ENCODE data around the gene DDI2. TPM values are rescaled to one million over a fixed set of nuclear protein-coding genes. Genes with fewer than 3 reads are reported as not detected.

The DDI2 gene
- 10 to 100 TPM; 31.6 to 33.3 TPM for total RNA-seq

- Mint-ChIP-seq H3K4me3 (peak within 1 kb of the TSS; percentile 93), H3K36me3 (peaks cover 4% of the 10 kb centered on the region), H3K9me3 (no peaks in the 10 kb centered on the region), H3K27me3 (no peaks in the 10 kb centered on the region), H3K4me1 (peaks cover 25% of the 10 kb centered on the region), H3K27ac (peak within 1 kb of the TSS; percentile 90)
- POLR2A ChIA-PET, result interaction anchor here (0.6 to 3.4 kb wide), 7 partner anchors 14 to 216 kb away, joined by 3 to 29 read pairs (median 5); partner anchors contain the start of gene DNAJC16
- ATAC-seq (ENCODE audit: low read depth) (peak; percentile 91), DNase-seq (peak; percentile 97)
These were observed at the start of gene DDI2 for GRCh38 chr1:15617173-15618076. DDI2 (plus strand) TSS chr1:15617458; CDS start chr1:15617671, 213 bp downstream.

- Mint-ChIP-seq H3K9me3 (no peaks in the 10 kb centered on the region), H3K27me3 (no peaks in the 10 kb centered on the region), H3K4me3 (no peak overlapping the region), H3K27ac (no peak overlapping the region), H3K4me1 (no peaks in the 10 kb centered on the region), H3K36me3 (peaks cover 21% of the 10 kb centered on the region)
- ATAC-seq (ENCODE audit: low read depth), result no peak
- DNase-seq, result no peak
- POLR2A ChIA-PET, result interaction anchor here (0.7 kb wide), 1 partner anchor 266 kb away, joined by 3 read pairs; no protein-coding TSS in a partner anchor
These were observed 48.7 kb upstream of the DDI2 start for GRCh38 chr1:15568387-15569073.

- POLR2A ChIA-PET, result no interaction called here
- peaks cover 19% of the 10 kb centered on the region for H3K36me3 Mint-ChIP-seq
- no peaks in the 10 kb centered on the region for H3K27me3 Mint-ChIP-seq
- H3K27ac Mint-ChIP-seq, result no peak overlapping the region
- no peaks in the 10 kb centered on the region for H3K4me1 Mint-ChIP-seq
- DNase-seq (no peak), ATAC-seq (ENCODE audit: low read depth) (no peak)
- no peaks in the 10 kb centered on the region for H3K9me3 Mint-ChIP-seq
- no peak overlapping the region for H3K4me3 Mint-ChIP-seq
These were observed 46.4 kb upstream of the DDI2 start for GRCh38 chr1:15570861-15571260.

- Mint-ChIP-seq H3K9me3 (no peaks in the 10 kb centered on the region), H3K27ac (peak overlapping the region; percentile 6), H3K4me1 (no peaks in the 10 kb centered on the region), H3K36me3 (peaks cover 17% of the 10 kb centered on the region), H3K27me3 (no peaks in the 10 kb centered on the region), H3K4me3 (no peak overlapping the region)
- POLR2A ChIA-PET, result interaction anchor here (0.7 kb wide), 2 partner anchors 32 to 261 kb away, joined by 4 to 5 read pairs; no protein-coding TSS in a partner anchor
- DNase-seq (no peak), ATAC-seq (ENCODE audit: low read depth) (no peak)
These were observed 46.0 kb upstream of the DDI2 start for GRCh38 chr1:15571266-15571665.

DNA sequence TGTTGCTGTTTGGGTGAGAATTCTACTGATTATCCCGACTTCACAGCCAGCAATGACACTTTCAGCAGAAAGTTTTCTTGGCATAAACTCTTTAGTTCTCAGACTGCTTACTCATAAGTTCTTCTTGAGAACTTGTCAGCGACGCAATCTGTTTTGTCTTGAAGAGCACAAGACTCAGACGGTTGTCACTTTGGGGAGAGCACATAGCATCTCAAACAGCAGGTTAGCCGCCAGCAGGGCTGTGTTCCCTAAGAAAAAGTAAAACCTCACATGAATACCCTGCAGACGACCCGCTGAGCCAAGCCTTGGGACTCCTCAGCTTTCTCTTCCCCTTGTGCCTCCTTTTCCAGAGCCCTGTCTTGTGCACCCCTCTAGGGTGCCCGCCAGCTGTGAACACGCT lies 43.8 kb upstream of the DDI2 start:
- POLR2A ChIA-PET, result interaction anchor here (0.7 kb wide), 1 partner anchor 9 kb away, joined by 3 read pairs; no protein-coding TSS in a partner anchor
- H3K9me3 Mint-ChIP-seq, result no peaks in the 10 kb centered on the region
- DNase-seq, result no peak
- H3K4me1 Mint-ChIP-seq, result peaks cover 12% of the 10 kb centered on the region
- H3K36me3 Mint-ChIP-seq, result peaks cover 15% of the 10 kb centered on the region
- H3K27ac Mint-ChIP-seq, result no peak overlapping the region
- ATAC-seq (ENCODE audit: low read depth), result no peak
- no peaks in the 10 kb centered on the region for H3K27me3 Mint-ChIP-seq
- H3K4me3 Mint-ChIP-seq, result no peak overlapping the region

DNA sequence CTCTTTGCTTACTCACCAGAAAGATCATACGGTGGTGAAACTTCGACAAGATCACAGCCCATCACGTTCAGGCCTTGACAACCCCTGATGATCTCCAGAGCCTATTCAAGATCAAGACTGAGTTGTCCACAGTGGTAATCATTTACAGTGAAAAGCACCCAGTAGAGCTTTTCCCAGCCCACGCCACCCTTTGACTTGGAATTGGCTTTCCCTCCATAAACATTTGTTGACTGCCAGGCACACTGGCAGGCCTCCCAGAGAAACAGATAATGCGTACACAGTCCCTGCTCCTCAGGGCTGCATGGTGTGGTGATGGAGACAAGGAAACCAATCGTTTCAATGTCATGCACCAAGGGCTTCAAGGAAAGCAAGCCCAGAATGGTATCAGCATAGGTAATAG lies 42.5 kb upstream of the DDI2 start:
- Mint-ChIP-seq H3K4me3 (no peak overlapping the region), H3K9me3 (no peaks in the 10 kb centered on the region), H3K4me1 (peaks cover 25% of the 10 kb centered on the region), H3K27me3 (no peaks in the 10 kb centered on the region), H3K27ac (no peak overlapping the region), H3K36me3 (peaks cover 14% of the 10 kb centered on the region)
- POLR2A ChIA-PET, result interaction anchor here (1.3 kb wide), 1 partner anchor 10 kb away, joined by 3 read pairs; no protein-coding TSS in a partner anchor
- DNase-seq (no peak), ATAC-seq (ENCODE audit: low read depth) (no peak)

- no peaks in the 10 kb centered on the region for H3K9me3 Mint-ChIP-seq
- POLR2A ChIA-PET, result interaction anchor here (1.3 kb wide), 1 partner anchor 9 kb away, joined by 3 read pairs; no protein-coding TSS in a partner anchor
- H3K4me3 Mint-ChIP-seq, result no peak overlapping the region
- peaks cover 27% of the 10 kb centered on the region for H3K4me1 Mint-ChIP-seq
- H3K27ac Mint-ChIP-seq, result no peak overlapping the region
- DNase-seq (no peak), ATAC-seq (ENCODE audit: low read depth) (no peak)
- peaks cover 16% of the 10 kb centered on the region for H3K36me3 Mint-ChIP-seq
- no peaks in the 10 kb centered on the region for H3K27me3 Mint-ChIP-seq
These were observed 41.6 kb upstream of the DDI2 start for GRCh38 chr1:15575549-15576150.

DNA sequence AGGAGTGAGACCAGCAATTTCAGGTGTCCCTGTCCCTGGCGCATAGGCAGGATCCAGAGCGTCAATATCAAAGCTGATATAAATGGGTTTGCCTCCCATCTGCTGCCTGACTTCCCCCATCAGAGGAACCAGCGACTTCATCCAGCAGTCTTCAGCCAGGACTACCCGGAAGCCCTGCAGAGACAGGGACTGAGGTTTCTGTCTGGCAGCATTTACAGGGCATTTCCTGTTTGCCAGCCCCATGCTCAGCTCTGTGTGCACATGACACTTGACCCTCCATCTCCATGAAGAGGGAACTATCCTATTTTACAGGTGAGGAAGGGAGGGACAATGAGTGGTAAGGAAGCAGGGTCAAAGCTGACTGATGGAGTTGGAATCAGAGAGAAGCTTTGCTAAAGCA lies 39.6 kb upstream of the DDI2 start:
- POLR2A ChIA-PET, result interaction anchor here (0.6 to 3.0 kb wide), 4 partner anchors 41 to 244 kb away, joined by 4 to 13 read pairs (median 8); partner anchors contain the start of gene DNAJC16
- peak overlapping the region; percentile 98 for H3K27ac Mint-ChIP-seq
- DNase-seq, result peak; percentile 33

GRCh38 chr1:15578921-15579682 lies 38.2 kb upstream of the DDI2 start:
- ATAC-seq (ENCODE audit: low read depth), result peak; percentile 85
- peaks cover 15% of the 10 kb centered on the region for H3K36me3 Mint-ChIP-seq
- POLR2A ChIA-PET, result interaction anchor here (0.5 to 3.0 kb wide), 7 partner anchors 9 to 385 kb away, joined by 3 to 13 read pairs (median 6); partner anchors contain the start of gene DNAJC16
- DNase-seq, result peak; percentile 50
- H3K27me3 Mint-ChIP-seq, result no peaks in the 10 kb centered on the region
- H3K27ac Mint-ChIP-seq, result peak overlapping the region; percentile 98
- H3K4me3 Mint-ChIP-seq, result peak overlapping the region; percentile 66
- no peaks in the 10 kb centered on the region for H3K9me3 Mint-ChIP-seq
- H3K4me1 Mint-ChIP-seq, result peaks cover 32% of the 10 kb centered on the region

More for the DNA sequence above, 39.6 kb upstream of the DDI2 start:
- H3K9me3 Mint-ChIP-seq, result no peaks in the 10 kb centered on the region
- ATAC-seq (ENCODE audit: low read depth), result peak; percentile 38
- peak overlapping the region; percentile 64 for H3K4me3 Mint-ChIP-seq
- H3K27me3 Mint-ChIP-seq, result no peaks in the 10 kb centered on the region
- H3K36me3 Mint-ChIP-seq, result peaks cover 17% of the 10 kb centered on the region
- H3K4me1 Mint-ChIP-seq, result peaks cover 27% of the 10 kb centered on the region

DNA sequence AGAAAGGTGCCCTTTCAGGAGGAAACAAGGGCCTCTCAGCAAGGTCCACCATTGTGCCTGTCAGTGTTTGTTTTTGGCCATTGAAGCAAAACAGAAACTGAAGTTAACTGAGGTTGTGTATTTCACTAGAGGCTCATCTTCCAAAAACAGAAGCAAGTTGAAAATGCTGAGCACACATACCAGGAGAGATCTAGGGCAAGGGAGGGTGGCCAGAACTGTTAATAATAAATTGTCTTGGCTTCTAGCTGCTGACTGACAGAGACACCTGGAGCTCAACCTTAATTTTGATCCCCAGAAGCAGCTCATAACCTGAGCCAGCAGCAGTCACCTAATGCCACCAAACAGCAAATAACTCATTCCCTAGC lies 37.6 kb upstream of the DDI2 start:
- POLR2A ChIA-PET, result interaction anchor here (0.9 to 3.0 kb wide), 4 partner anchors 9 to 53 kb away, joined by 3 to 13 read pairs (median 8); partner anchors contain the start of gene DNAJC16
- no peak for DNase-seq
- Mint-ChIP-seq H3K4me3 (peak overlapping the region; percentile 66), H3K27me3 (no peaks in the 10 kb centered on the region), H3K36me3 (peaks cover 15% of the 10 kb centered on the region), H3K9me3 (no peaks in the 10 kb centered on the region), H3K27ac (peak overlapping the region; percentile 98), H3K4me1 (peaks cover 34% of the 10 kb centered on the region)
- peak; percentile 1 for ATAC-seq (ENCODE audit: low read depth)

DNA sequence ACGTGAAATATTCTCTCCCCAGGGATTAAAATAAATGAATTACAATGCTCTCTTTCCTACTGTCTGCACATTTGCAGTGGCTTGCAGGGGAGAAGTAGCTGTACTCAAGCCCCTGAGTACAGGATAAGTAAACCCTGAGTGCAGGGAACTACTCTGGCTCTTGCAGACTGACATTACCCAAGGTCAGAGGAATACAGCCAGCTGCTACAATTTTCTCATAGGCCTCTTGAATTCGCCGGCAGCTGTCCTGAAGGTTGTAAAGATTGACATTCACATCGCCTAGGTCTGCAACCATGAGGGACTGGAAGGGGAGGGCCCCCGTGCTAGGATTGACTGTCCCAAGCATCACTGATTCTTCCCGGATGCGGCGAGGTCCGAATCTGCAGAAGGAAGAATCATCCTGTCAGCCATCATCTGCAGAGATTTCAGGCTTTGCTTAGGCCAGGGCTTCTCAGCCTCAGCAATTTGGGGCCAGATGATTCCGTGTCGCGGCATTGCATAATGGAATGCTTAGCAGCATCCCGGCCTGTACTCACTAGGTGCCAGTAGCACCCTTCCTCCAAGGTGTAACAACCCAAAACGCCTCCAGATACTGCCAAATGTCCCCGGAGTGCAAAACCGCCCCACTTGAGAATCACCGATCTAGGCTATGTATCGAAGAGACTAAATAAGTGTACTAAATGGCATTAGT lies 34.1 kb upstream of the DDI2 start:
- DNase-seq, result no peak
- no peak for ATAC-seq (ENCODE audit: low read depth)
- POLR2A ChIA-PET, result interaction anchor here (1.2 kb wide), 1 partner anchor 9 kb away, joined by 3 read pairs; no protein-coding TSS in a partner anchor
- H3K36me3 Mint-ChIP-seq, result peaks cover 17% of the 10 kb centered on the region
- no peaks in the 10 kb centered on the region for H3K9me3 Mint-ChIP-seq
- H3K27me3 Mint-ChIP-seq, result no peaks in the 10 kb centered on the region
- H3K4me1 Mint-ChIP-seq, result peaks cover 26% of the 10 kb centered on the region
- H3K27ac Mint-ChIP-seq, result peak overlapping the region; percentile 73
- H3K4me3 Mint-ChIP-seq, result peak overlapping the region; percentile 80

All from activated naive CD8-positive, alpha-beta T cell treated with anti-CD3 and anti-CD28 coated beads, Interleukin-2, amount 10 ng/mL, durations not matched to agents 7 days and 5 days (primary cell).